ENCODE measurements around the gene KIAA0040.

KIAA0040 gene

GRCh38 chr1:175203570-175204068, 11.0 kb upstream of the KIAA0040 start:
- TF ChIP-seq, protein P1, sequence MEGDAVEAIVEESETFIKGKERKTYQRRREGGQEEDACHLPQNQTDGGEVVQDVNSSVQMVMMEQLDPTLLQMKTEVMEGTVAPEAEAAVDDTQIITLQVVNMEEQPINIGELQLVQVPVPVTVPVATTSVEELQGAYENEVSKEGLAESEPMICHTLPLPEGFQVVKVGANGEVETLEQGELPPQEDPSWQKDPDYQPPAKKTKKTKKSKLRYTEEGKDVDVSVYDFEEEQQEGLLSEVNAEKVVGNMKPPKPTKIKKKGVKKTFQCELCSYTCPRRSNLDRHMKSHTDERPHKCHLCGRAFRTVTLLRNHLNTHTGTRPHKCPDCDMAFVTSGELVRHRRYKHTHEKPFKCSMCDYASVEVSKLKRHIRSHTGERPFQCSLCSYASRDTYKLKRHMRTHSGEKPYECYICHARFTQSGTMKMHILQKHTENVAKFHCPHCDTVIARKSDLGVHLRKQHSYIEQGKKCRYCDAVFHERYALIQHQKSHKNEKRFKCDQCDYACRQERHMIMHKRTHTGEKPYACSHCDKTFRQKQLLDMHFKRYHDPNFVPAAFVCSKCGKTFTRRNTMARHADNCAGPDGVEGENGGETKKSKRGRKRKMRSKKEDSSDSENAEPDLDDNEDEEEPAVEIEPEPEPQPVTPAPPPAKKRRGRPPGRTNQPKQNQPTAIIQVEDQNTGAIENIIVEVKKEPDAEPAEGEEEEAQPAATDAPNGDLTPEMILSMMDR (IDR thresholded peaks at IDR 0.05; ENCODE audit: insufficient read depth, low read depth, low read length, missing control alignments): no peak
- DNase-seq (ENCODE audit: low read depth): no peak

DNA sequence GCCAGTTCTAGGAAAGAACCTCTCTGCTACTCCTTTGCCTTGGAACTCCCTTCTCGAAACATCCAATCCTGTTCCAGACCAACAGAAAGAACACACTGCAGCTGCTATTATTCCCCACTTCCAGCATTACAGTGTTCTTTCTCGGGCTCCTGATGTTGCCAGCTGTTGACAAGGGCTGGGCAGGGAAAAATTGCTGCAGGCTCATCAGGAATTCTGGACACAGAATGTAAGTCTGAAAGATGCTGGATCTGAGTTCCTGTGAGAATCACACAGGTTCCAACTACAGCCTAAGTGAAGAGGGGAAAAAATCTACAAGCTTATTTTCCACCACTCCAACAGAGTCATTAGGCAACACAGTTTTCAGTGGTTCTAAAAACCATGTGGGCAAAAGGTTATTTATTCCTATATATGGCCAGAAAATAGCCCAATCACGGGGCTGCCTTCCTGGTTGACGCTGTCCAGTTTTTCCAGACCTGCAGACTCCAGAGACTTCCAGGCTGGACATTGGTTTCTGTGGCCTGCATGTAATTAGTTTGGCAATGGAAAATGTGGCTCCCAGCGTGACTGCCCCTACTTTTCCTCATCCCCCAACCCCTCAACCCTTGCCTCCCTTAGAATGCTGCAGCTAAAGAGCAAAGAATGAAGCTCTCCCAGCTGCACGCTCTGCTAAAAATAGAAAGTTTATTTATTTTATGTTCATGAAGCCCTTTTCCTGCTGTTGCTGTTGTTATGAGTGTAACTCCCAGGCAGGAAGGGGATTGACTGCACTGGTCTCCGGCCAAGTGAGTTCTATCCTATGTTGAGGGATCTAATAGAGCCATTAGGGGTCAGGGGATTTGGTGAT, 8.3 kb upstream of the KIAA0040 start:
- no peak overlapping the region for H3K4me3 ChIP-seq (ENCODE audit: low read length)
- TF ChIP-seq, protein P1 (IDR thresholded peaks at IDR 0.05; ENCODE audit: insufficient read depth, low read depth, low read length, missing control alignments): no peak
- no peak for DNase-seq (ENCODE audit: low read depth)

More at GRCh38 chr1:175203570-175204068, 11.0 kb upstream of the KIAA0040 start:
- no peak overlapping the region for H3K4me3 ChIP-seq (ENCODE audit: low read length)

DNA sequence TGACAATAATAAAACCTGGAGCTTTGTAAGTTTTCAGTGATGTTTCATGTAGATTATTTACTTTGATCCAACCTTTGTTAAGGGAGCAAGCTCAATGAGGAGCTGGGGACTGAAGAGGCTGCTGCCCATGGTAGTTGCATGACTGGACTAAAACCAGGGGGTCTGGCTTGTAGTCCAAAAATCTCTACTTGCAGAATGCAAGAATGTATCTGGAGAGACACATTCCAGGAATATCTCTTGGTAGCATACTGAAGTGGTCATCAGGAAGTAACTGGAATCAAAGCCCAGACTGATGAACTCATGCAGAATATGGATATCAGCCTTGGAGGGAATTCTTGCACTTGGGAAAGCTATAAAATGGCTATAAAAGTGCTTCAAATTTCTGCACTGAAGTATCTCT, 5.8 kb upstream of the KIAA0040 start:
- TF ChIP-seq, protein P1 (IDR thresholded peaks at IDR 0.05; ENCODE audit: insufficient read depth, low read depth, low read length, missing control alignments): no peak
- H3K4me3 ChIP-seq (ENCODE audit: low read length): no peak overlapping the region
- DNase-seq (ENCODE audit: low read depth): no peak

- peak; percentile 98 for DNase-seq (ENCODE audit: low read depth)
- no peak overlapping the region for H3K4me3 ChIP-seq (ENCODE audit: low read length)
- TF ChIP-seq, protein P1 (IDR thresholded peaks at IDR 0.05; ENCODE audit: insufficient read depth, low read depth, low read length, missing control alignments): no peak
These were observed 5.0 kb upstream of the KIAA0040 start for GRCh38 chr1:175197531-175197930.

- peak; percentile 85 for DNase-seq (ENCODE audit: low read depth)
These were observed 3.2 kb upstream of the KIAA0040 start for GRCh38 chr1:175195798-175196197.

DNA sequence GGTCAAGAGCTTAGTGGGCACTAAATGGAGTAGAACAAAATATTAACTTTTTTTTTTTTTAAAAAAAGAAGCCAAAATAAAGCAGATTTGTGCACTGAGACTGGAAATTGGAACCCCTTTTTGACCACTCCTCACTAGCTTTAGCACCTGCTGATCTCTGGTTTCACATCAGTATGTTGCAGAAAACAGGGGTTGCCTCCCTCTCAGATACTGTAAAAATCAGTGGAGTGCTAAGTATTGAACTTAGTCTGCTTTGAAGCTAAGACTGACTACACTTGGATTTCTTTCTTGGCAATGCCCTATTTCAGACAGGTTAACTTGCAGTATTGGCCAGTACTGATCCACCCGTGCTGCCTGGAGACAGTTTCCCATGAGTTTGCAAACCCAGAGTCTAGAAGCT, 2.7 kb upstream of the KIAA0040 start:
- no peak overlapping the region for H3K4me3 ChIP-seq (ENCODE audit: low read length)
- DNase-seq (ENCODE audit: low read depth): no peak
- TF ChIP-seq, protein P1 (IDR thresholded peaks at IDR 0.05; ENCODE audit: insufficient read depth, low read depth, low read length, missing control alignments): no peak

More at GRCh38 chr1:175195798-175196197, 3.2 kb upstream of the KIAA0040 start:
- H3K4me3 ChIP-seq (ENCODE audit: low read length): no peak overlapping the region
- TF ChIP-seq, protein P1 (IDR thresholded peaks at IDR 0.05; ENCODE audit: insufficient read depth, low read depth, low read length, missing control alignments): no peak
